ENCODE results near the gene SETD3.

DNA sequence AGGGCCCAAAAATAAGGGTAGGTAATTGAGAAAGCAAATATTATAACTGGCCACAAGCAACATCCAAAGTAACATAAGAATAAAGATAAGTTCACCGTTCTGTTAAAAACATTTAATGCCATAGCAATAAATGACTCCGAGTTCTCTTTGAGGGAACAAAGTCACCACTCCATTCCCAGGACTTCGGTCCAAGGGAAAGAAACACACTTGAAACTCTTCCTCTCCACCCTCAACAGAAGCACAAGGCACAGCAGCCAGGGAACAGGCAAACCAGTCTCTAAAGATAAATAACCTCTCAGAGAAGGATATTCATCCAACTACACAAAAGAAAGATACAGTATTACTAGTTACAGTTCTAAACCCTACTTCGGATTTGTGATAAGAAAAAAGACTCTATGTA, 2.5 kb downstream of the SETD3 start:
- TF ChIP-seq POLR2AphosphoS5 (IDR thresholded peaks at IDR 0.05; ENCODE audit: low read depth, low read length) (no peak), TAF1 (IDR thresholded peaks at IDR 0.05; ENCODE audit: borderline replicate concordance, insufficient read depth, low read length) (no peak)

Measured in PFSK-1 (cell line).